BJ (cell line): ENCODE measurements around the gene VPS52. TPM values are rescaled to one million over a fixed set of nuclear protein-coding genes. Genes with fewer than 3 reads are reported as not detected.

Experiments used
- CTCF ChIA-PET: fragments of 350-600 bp; formaldehyde crosslinking; extraction: SDS; loops from one replicate; lab custom pipeline; 2021; ENCODE audit warnings: antibody characterized with exemption, inconsistent platforms; lab: Yijun Ruan, JAX
- POLR2A ChIA-PET: fragments of 300-600 bp; sonication (Branson Sonifier 250); formaldehyde crosslinking; extraction: SDS; loops from one replicate; lab custom pipeline; 2021; ENCODE audit warnings: antibody characterized with exemption; lab: Charles Lee
- DNase-seq: peaks from one replicate; pipeline ENCODE4 v3.0.0-alpha.2; 2011; ENCODE audit warnings: low read depth
- H3K27me3 ChIP-seq: 2 replicates; pipeline ENCODE4 v1.6.0; 2011; ENCODE audit warnings: low read length; ENCODE audit not compliant: control insufficient read depth, insufficient read depth
- H3K36me3 ChIP-seq: 2 replicates; pipeline ENCODE4 v1.5.1; 2011; ENCODE audit warnings: low read length; ENCODE audit not compliant: control insufficient read depth, insufficient read depth
- H3K4me3 ChIP-seq: 2 replicates; pipeline ENCODE4 v1.5.1; 2011; ENCODE audit warnings: low read depth, mild to moderate bottlenecking, control low read depth, low read length
- polyA minus RNA-seq: library from RNA; depleted of rRNA, polyadenylated mRNA; stranded (reverse); fragments of >200 nt; gene quantifications from 2 replicates; pipeline ENCODE4 v1.2.3, GENCODE V29; 2011; rRNA and poly(A)+ RNA removed
- polyA plus RNA-seq: library from polyadenylated mRNA; depleted of rRNA; stranded (reverse); fragments of >200 nt; gene quantifications from 2 replicates; pipeline ENCODE4 v1.2.3, GENCODE V29; 2011; rRNA removed
- TF ChIP-seq, protein P1 (sequence below): IDR thresholded peaks from 2 replicates; pipeline ENCODE4 v1.5.1; 2011; ENCODE audit warnings: low read depth, mild to moderate bottlenecking, control low read depth, inconsistent platforms, low read length, moderate library complexity; ENCODE audit not compliant: insufficient read depth

Gene VPS52, protein sequence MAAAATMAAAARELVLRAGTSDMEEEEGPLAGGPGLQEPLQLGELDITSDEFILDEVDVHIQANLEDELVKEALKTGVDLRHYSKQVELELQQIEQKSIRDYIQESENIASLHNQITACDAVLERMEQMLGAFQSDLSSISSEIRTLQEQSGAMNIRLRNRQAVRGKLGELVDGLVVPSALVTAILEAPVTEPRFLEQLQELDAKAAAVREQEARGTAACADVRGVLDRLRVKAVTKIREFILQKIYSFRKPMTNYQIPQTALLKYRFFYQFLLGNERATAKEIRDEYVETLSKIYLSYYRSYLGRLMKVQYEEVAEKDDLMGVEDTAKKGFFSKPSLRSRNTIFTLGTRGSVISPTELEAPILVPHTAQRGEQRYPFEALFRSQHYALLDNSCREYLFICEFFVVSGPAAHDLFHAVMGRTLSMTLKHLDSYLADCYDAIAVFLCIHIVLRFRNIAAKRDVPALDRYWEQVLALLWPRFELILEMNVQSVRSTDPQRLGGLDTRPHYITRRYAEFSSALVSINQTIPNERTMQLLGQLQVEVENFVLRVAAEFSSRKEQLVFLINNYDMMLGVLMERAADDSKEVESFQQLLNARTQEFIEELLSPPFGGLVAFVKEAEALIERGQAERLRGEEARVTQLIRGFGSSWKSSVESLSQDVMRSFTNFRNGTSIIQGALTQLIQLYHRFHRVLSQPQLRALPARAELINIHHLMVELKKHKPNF
- polyA plus RNA-seq (63.2 and 89.8 TPM in 2 replicates), polyA minus RNA-seq (49.2 and 70.9 TPM in 2 replicates)

DNA sequence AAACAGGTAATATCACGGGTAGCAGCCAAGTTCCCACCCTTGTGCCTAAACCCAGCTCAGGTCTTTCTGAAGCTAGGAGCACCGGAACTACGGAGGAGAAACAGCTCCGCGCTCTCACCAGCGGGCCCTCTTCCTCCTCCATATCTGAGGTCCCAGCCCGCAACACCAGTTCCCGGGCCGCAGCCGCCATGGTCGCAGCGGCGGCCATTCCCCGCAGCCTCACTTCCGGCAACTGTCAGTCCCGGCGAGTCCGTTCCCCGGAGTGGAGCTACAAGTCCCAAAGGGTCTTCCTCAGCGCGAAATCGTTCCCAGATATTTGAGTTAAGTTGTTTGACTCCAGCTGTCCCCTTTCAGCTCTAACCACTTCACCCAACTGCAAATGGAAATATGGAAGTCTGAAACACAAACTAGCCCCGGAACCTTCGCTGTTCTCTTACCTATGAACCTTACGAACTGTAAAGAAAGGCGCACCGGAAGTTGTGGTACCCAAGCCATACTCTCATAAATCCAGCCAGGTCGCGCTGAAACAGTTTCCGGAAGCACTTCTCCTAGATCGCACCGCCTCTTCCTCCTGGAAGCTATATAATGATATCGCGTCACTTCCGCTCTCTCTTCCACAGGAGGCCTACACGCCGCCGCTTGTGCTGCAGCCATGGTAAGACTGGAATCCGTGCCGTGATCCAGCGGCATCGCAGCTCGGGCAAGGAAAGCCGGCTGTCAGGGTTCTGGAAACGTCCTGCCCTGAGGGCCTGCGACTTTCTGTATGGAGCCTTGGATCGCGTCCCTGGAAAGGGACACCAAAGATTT is at the start of gene VPS52, which contains the start of gene RPS18:
Gene VPS52, minus strand, starts transcription at position 409 of the 807 bp plus-strand sequence. Its CDS starts 201 bp downstream, at position 208.
Gene RPS18, plus strand, starts transcription at position 608 of the 807 bp plus-strand sequence. Its CDS starts 45 bp downstream, at position 653.
- H3K36me3 ChIP-seq = peaks cover 33% of the 10 kb centered on the region
- TF ChIP-seq, protein P1, sequence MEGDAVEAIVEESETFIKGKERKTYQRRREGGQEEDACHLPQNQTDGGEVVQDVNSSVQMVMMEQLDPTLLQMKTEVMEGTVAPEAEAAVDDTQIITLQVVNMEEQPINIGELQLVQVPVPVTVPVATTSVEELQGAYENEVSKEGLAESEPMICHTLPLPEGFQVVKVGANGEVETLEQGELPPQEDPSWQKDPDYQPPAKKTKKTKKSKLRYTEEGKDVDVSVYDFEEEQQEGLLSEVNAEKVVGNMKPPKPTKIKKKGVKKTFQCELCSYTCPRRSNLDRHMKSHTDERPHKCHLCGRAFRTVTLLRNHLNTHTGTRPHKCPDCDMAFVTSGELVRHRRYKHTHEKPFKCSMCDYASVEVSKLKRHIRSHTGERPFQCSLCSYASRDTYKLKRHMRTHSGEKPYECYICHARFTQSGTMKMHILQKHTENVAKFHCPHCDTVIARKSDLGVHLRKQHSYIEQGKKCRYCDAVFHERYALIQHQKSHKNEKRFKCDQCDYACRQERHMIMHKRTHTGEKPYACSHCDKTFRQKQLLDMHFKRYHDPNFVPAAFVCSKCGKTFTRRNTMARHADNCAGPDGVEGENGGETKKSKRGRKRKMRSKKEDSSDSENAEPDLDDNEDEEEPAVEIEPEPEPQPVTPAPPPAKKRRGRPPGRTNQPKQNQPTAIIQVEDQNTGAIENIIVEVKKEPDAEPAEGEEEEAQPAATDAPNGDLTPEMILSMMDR = no peak
- CTCF ChIA-PET = interaction anchor here (0.8 to 1.8 kb wide), 4 partner anchors 22 to 74 kb away, joined by 3 to 9 read pairs (median 4); no protein-coding TSS in a partner anchor

DNA sequence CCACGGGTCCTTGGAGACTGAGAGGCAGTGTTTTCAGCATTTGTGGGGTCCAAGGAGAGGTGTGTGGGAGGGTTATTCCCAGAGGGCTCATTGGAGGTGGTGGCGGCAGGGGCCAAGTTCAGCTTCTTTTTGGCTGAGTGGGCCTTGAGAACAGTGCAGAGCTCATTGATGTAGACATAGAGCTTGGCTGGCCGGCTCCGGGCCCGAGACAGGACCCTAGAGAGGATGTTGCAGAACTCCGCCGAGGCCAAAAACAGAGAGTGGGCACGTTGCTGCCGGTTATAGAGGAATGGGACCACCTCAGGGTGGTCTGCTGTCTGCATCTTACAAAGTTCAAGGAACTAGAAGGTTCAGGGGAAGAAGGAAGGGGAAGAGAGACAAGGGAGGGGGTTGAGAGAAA is 49.6 kb upstream of the VPS52 start:
- Histone ChIP-seq H3K4me3 (peak overlapping the region; percentile 62; the same call in 1 of the 2 replicates), H3K36me3 (peaks cover 19% of the 10 kb centered on the region), H3K27me3 (no peaks in the 10 kb centered on the region)
- CTCF ChIA-PET = interaction anchor here (0.8 to 1.2 kb wide), 3 partner anchors 63 to 103 kb away, joined by 3 read pairs; no protein-coding TSS in a partner anchor
- DNase-seq = no peak
- POLR2A ChIA-PET = interaction anchor here (0.6 kb wide), 1 partner anchor 138 kb away, joined by 5 read pairs; no protein-coding TSS in a partner anchor
- TF ChIP-seq, protein P1 = no peak

More for the DNA sequence above, at the start of gene VPS52, which contains the start of gene RPS18:
- DNase-seq = peak; percentile 92
- Histone ChIP-seq H3K27me3 (no peaks in the 10 kb centered on the region), H3K4me3 (peak within 1 kb of the TSS; percentile 66)
- POLR2A ChIA-PET = interaction anchor here (0.6 to 1.5 kb wide), 5 partner anchors 11 to 67 kb away, joined by 3 to 10 read pairs (median 3); partner anchors contain the start of genes HSD17B8, PFDN6 and WDR46

DNA sequence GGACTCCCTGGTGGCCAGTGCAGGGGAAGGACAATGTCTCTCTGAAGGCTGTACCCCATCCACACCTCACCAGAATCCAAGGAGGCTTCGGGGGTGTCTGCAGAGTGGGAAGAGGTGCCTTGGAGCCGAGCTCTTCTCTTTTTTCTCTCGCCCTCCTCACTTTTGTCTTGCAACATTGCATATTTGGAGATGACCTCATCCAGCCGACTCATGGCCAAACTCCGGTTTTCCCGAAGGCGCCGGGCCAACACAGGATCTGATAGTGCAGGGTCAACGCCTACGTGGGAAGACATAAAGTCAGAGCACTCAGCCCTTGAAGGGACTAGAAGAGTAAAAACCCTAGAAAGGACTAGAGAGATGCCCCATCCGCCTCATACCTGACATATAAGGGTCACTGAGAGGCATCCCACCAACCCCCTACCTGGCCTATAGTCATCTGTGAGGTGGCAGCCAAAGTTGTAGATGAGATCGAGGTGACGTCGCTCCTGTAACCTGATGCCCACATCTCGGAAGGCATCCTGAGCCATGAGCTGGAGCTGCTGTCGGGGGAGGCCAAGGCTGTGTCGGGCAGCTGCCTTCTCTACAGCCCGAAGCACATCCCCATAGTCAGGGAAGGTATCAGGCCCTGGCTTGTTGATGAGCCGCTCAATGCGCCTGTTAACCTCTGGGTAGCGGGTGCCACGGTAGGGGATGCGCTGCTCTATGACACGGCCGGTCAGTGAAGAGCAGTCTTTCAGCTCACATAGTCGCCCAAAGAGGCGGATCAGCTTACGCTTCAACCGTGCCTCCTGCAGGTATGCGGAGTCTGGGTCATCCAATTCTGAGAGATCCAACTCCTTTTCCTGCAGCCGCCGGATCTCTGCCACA is 48.9 kb upstream of the VPS52 start:
- TF ChIP-seq, protein P1 = no peak
- POLR2A ChIA-PET = interaction anchor here (0.6 kb wide), 1 partner anchor 450 kb away, joined by 3 read pairs; no protein-coding TSS in a partner anchor

DNA sequence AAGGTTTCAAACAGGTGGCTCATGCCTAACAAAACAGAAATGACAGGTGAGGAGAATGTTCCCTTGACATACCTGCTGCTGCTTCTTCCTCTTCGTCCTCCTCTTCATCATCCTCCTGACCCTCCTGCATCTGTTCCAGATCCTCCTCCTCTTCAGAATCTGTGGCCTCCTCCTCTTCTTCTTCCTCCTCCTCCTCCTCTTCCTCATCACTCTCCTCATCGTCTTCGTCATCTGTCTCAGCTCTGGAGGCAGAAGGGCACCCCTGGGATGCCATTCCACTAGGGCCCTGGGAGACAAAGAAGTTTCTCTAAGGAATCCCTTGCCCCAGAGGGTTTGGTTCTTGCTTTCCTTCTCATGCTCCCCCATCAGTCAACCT is 48.3 kb upstream of the VPS52 start:
- no peaks in the 10 kb centered on the region for H3K27me3 ChIP-seq
- TF ChIP-seq, protein P1 = no peak
- DNase-seq = no peak
- CTCF ChIA-PET = no interaction called here
- POLR2A ChIA-PET = no interaction called here
- H3K36me3 ChIP-seq = peaks cover 21% of the 10 kb centered on the region
- peak overlapping the region; percentile 18; the same call in 1 of the 2 replicates for H3K4me3 ChIP-seq

More for the DNA sequence above, 48.9 kb upstream of the VPS52 start:
- Histone ChIP-seq H3K4me3 (peak overlapping the region; percentile 22), H3K27me3 (no peaks in the 10 kb centered on the region), H3K36me3 (peaks cover 21% of the 10 kb centered on the region)
- CTCF ChIA-PET = interaction anchor here (0.8 to 1.2 kb wide), 3 partner anchors 62 to 103 kb away, joined by 3 read pairs; no protein-coding TSS in a partner anchor
- DNase-seq = peak; percentile 71
